ENCODE data around the gene GCNT1. TPM values are rescaled to one million over a fixed set of nuclear protein-coding genes. Genes with fewer than 3 reads are reported as not detected.
A peak's percentile ranks its signal among the peaks of the same experiment; 100 is the strongest.

Gene GCNT1
- total and polyA plus RNA-seq, 4 experiments from 2014 or later, result 3.4 to 9.3 (median 7.5) TPM

DNA sequence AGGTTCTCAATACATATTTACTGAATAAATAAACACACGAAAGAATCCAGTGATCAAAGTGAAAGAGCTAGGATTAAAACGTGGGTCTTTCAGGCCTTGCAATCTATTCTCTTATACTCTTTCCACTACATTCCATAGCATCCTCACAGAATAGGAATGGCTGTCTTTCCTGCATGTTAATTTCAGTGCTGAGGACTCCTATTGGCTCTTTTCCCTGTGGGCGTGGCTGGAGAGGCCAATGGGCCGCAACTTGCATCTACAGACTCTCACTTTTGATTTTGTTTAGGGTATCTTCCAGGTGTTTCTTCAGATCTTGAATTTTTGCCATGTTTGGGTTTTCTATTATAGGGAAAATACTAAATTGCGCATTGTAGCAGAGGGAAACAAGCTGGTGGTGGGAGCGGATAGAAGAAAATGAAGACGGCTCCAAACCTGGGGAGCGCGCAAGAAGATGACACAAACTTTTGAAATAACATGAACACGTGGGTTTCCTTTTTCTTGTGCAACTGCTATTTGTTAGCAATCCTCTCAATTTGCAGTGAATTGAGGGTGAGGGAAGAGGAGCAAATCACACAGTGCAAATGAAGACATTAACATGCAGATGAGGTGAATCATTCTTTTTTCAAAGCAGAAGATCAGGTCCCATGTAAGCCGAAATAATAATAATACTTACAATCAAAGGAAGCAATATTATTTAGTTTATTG lies 93.9 kb downstream of the GCNT1 start:
- Histone ChIP-seq H3K27ac (ENCODE audit: low read depth, low read length) (no peak overlapping the region), H3K4me1 (ENCODE audit: insufficient read depth, low read length) (no peaks in the 10 kb centered on the region), H3K4me3 (ENCODE audit: low read length in 2 of 2) (no peak overlapping the region), H3K9me3 (ENCODE audit: control insufficient read depth in 1 of 2, low read length in 2 of 2) (no peaks in the 10 kb centered on the region), H3K36me3 (ENCODE audit: insufficient read depth, low read length) (no peaks in the 10 kb centered on the region), H3K27me3 (ENCODE audit: insufficient read depth, low read length) (no peaks in the 10 kb centered on the region)
- intact Hi-C loops (cut with micrococcal nuclease), result no loop called here
- H3K27ac Mint-ChIP-seq, result no peak overlapping the region
- H3K4me1 Mint-ChIP-seq, result no peaks in the 10 kb centered on the region
- H3K9me3 Mint-ChIP-seq, result peaks cover 0 to 2% (median 0%) of the 10 kb centered on the region in 8 donors
- POLR2A ChIA-PET (ENCODE audit: partially characterized antibody), result no interaction called here
- DNase-seq, result no peak
- H3K36me3 Mint-ChIP-seq, result no peaks in the 10 kb centered on the region
- CTCF ChIA-PET (ENCODE audit: partially characterized antibody), result no interaction called here
- H3K27me3 Mint-ChIP-seq, result no peaks in the 10 kb centered on the region
- H3K4me3 Mint-ChIP-seq, result no peak overlapping the region

DNA sequence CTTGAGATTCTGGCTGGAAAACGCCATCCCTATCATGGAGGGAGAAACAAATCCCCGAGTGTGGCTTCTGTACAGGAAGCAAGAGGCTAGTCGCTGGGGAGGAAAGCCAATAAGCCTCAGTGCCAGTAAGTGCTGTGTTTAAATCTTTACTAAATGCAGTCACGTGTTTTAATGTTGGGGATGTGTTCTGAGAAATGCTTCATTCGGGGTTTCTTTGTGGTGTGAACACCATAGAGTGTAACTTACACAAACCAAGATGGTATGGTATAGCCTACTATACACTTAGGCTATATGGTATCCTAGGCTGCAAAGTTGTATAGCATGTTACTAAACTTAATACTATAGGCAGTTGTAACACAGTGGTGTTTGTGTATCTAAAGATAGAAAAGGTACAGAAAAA lies 94.7 kb downstream of the GCNT1 start:
- Histone ChIP-seq H3K27ac (ENCODE audit: low read depth, low read length) (no peak overlapping the region), H3K27me3 (ENCODE audit: insufficient read depth, low read length) (no peaks in the 10 kb centered on the region), H3K4me3 (ENCODE audit: low read length in 2 of 2) (no peak overlapping the region), H3K9me3 (ENCODE audit: control insufficient read depth in 1 of 2, low read length in 2 of 2) (no peaks in the 10 kb centered on the region), H3K4me1 (ENCODE audit: insufficient read depth, low read length) (no peaks in the 10 kb centered on the region), H3K36me3 (ENCODE audit: insufficient read depth, low read length) (no peaks in the 10 kb centered on the region)
- ChIA-PET POLR2A (ENCODE audit: partially characterized antibody) (no interaction called here), CTCF (ENCODE audit: partially characterized antibody) (no interaction called here)
- H3K9me3 Mint-ChIP-seq, result peaks cover 0 to 4% (median 0%) of the 10 kb centered on the region in 8 donors
- H3K27me3 Mint-ChIP-seq, result no peaks in the 10 kb centered on the region
- peak overlapping the region in 1 of 7 donors; percentile 13 for H3K27ac Mint-ChIP-seq
- H3K4me1 Mint-ChIP-seq, result no peaks in the 10 kb centered on the region
- intact Hi-C loops (cut with micrococcal nuclease), result no loop called here
- no peak overlapping the region for H3K4me3 Mint-ChIP-seq
- no peaks in the 10 kb centered on the region for H3K36me3 Mint-ChIP-seq
- no peak for DNase-seq

Other genes starting within 250 kb of the GCNT1 start
- 10 to 100 TPM; 13.5 to 16.8 TPM for gene RFK, start 64.8 kb upstream of the GCNT1 start, total RNA-seq
- 10 to 100 TPM; 28.4 to 42.9 TPM for gene RFK, start 64.8 kb upstream of the GCNT1 start, polyA plus RNA-seq